Heart left ventricle (tissue), 13 donors: ENCODE data around the gene MAP1A.

ENCODE experiments used
- CTCF ChIP-seq, 12 donors: fragments of 200-600 bp; sonication (generic) in 4 of 12; IDR thresholded peaks; one replicate each; pipeline versions ENCODE4 v1.5.0 to v1.8.0; 2018 to 2022; ENCODE audit warnings: antibody characterized with exemption in 12 of 12, mild to moderate bottlenecking in 5 of 12
- POLR2A ChIP-seq, 2 donors: fragments of 450-650 bp; IDR thresholded peaks; one replicate each; pipeline ENCODE4 v1.6.1; 2017; ENCODE audit warnings: antibody characterized with exemption in 2 of 2, mild to moderate bottlenecking in 2 of 2, moderate library complexity in 2 of 2
- donor health status: ischemic (EF 13 %, LVEDD 7.1; RV severe dilation, severe dysfunction).
- donor health status: DM: no; HTN: yes; CAD: no.
- donor health status: DM: no; HTN: no; CAD: no.
- donor health status: ischemic (EF 25% LVEDD 6.9; RV normal size, moderate dysfunction).
- donor health status: ischemic (EF 25% LVEDD 5.7; RV mildly dilated, moderate dysfunction).
- donor health status: ischemic (EF 35%, LVEDD 5.7; RV mildly dilated, moderate dysfunction).
- donor health status: nonischemic (EF 11% LVEDD 7.7; RV severe dilation, severe dysfunction).
- donor health status: DM: yes; HTN: yes; CAD: no.
- donor health status: PGD.
- donor health status: ischemic (EF 29% LVEDD 5.4; RV normal size, mild dysfunction).
- donor health status: nonischemic (EF 23%, LVEDD 6.1; RV moderate dilation, normal function).

GRCh38 chr15:43531018-43531670, 13.7 kb downstream of the MAP1A start:
- TF ChIP-seq POLR2A (IDR thresholded peaks at IDR 0.05): no peak
- no peak for TF ChIP-seq CTCF (IDR thresholded peaks at IDR 0.05)
